ENCODE results near the gene RABGAP1L.
"Not testable (repeated sequence)": the region's sequence is repeated elsewhere in the genome, so short reads cannot be mapped to it uniquely, and the experiment has no call there.

The RABGAP1L gene

GRCh38 chr1:174710868-174711845 lies 551.8 kb downstream of the RABGAP1L start:
- DNase-seq (ENCODE audit: low spot score), result no peak

GRCh38 chr1:174711848-174712247 lies 552.5 kb downstream of the RABGAP1L start:
- not testable (repeated sequence) for DNase-seq (ENCODE audit: low spot score)

DNA sequence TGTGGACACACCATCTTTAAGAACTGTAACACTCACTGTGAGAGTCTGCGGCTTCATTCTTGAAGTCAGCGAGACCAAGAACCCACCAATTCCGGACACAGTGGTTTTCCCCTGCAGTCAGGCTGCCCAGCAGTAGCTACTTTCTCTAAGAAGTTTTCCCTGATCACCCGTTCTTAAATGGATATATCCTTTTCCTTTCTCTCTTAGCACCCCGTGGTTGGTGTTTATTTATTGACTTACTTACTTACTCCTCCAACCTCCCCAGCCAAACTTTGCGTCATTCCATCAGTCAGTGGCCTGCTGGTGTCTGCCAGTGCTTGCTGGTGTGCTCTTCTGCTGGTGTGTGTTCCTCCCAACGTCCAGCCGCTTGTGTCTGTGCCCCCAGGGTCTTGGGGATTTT lies 553.2 kb downstream of the RABGAP1L start:
- no peak for DNase-seq (ENCODE audit: low spot score)

- DNase-seq (ENCODE audit: low spot score), result peak; percentile 86
Observed at GRCh38 chr1:174713796-174714195, 554.5 kb downstream of the RABGAP1L start.

- no peak for DNase-seq (ENCODE audit: low spot score)
Observed at GRCh38 chr1:174719194-174719593, 559.9 kb downstream of the RABGAP1L start.

- no peak for DNase-seq (ENCODE audit: low spot score)
Observed at GRCh38 chr1:174720618-174721017, 561.3 kb downstream of the RABGAP1L start.

DNA sequence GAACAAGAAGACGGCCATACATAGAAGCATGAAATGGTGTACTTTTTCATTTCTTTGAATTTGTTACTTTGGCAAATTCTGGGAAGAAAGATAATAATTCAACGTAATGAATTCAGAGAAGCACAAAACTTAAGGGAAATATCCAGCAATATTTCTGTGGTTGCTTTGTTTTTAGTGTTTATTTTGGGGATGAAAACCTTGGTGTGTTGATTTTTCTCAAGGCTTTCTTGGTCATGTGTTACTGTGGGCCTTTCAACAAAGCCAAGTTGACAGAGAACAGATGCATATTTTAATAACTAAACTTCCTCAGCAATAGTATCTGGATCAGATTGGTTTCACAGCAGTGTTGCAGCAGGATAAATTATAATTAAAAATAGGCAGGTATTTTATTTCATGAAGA lies 561.9 kb downstream of the RABGAP1L start:
- no peak for DNase-seq (ENCODE audit: low spot score)

GRCh38 chr1:174723816-174724215 lies 564.5 kb downstream of the RABGAP1L start:
- DNase-seq (ENCODE audit: low spot score), result no peak

- DNase-seq (ENCODE audit: low spot score), result peak; percentile 61
Observed at GRCh38 chr1:174724219-174724618, 564.9 kb downstream of the RABGAP1L start.

- DNase-seq (ENCODE audit: low spot score), result peak; percentile 42
Observed at GRCh38 chr1:174726167-174726879, 567.0 kb downstream of the RABGAP1L start.

DNA sequence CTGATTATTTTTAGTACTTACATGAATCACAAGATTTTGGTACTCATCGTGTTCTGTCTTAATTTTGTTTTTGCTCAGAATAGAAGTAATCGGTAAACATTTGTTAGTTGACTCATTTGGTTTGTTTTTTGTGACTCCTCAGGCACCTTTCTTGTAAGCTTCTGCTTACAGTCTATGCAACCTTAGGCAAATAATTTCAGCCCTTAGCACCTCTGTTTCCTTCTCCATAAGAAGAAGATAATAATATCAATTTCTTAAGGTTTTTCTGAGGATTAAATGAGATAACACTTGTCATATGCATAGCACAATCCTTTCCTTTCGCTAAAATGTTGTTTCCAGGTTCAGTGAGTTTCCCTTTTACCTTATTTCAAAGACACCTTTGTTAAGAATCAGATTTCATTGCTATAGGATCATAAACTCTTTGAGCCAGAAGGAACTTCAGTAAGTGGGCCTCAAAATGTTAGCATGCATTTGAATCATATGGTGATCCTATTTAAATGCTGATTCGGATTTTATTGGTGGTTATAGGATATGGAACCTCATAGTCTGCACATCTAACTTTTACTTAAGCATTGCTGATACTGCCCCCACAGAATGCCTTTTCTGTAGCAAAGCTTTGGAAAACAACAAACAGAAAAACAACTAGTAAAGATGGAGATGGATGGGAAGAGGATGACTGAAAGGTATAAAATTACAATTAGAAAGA lies 567.7 kb downstream of the RABGAP1L start:
- no peak for DNase-seq (ENCODE audit: low spot score)

DNA sequence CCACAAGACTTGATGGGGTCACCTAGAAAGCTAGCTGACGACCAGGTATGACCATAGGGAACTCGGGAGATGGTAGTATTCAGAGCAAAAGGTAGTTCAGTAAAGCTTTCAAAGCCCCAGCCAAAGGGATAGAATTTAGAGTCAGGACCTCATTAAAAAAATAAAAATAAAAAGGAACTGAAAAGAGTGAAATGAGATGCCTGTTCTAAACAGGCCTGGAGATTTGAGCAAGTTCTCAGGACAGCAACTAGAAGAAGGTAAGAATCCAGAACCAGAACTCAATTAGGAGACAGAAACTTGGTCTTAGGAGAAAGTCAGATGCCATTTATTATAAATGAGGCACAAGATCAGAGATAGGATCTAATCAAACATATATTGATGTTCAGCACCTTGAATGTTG lies 575.0 kb downstream of the RABGAP1L start:
- no peak for DNase-seq (ENCODE audit: low spot score)

GRCh38 chr1:174736831-174737230 lies 577.5 kb downstream of the RABGAP1L start:
- DNase-seq (ENCODE audit: low spot score), result no peak

DNA sequence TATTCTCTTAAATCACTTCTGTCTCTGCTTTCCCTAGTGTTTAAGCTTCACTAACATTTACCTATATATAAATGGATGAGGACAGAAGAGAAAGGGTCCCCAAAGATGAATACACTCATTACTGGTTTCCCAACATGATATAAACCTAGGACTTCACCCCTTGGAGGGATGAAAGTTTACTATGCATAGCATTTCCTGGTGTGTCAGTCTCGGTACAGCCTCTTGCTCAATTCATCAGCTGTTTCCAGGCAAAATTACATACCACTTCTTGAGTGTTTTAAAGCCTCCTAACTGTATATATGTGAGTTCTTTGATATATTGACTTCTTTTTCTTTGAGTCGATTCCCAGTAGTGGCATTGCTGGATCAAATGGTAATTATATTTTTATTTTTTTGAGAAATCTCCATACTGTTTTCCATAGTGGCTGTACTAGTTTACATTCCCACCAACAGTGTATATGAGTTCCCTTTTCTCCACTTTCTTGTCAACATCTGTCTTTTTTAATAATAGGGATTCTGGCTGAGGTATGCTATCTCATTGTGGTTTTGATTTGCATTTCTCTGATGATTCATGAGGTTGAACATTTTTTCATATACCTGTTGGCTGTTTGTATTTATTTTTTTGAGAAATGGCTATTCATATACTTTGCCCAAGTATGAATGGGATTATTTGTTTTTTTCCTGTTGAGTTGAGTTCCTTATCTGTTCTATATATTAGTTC lies 581.1 kb downstream of the RABGAP1L start:
- DNase-seq (ENCODE audit: low spot score), result no peak

DNA sequence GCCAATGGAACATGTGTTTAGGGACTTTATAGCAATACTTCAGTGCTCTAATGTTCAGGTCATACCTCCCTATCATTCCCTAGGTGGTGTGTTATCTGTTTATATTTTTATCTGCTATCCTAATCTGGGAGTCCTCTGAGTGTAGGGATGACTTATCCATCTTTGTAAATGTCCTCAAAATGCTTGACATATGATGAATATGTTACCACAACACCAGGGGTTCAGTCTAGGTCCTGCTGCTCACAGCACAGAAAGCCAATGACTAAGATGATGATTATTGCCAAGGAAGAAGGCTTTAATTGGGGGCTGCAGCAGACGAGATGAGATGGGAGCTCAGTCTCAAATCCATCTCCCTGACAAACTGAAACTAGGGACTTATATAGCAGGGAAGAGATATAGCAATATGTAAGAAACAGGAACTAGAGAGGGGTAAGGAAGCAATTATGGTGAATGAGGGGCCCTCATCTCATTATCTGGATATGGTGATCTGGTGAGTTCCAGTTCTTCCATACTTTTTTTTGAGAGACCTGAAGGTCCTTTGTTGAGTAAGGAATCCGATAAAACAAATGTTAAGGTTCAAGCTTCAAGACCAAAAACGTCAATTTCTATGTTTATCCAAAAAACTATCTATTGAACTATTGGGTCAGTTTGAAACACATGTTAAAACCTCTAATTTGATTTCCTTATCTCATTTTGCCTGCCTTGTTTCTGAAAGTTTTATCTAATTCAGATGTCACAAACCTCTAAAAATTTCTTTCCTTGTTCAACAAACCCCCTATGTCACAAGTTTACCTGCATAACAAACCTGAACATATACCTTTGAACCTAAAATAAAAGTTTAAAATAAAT lies 583.7 kb downstream of the RABGAP1L start:
- DNase-seq (ENCODE audit: low spot score), result no peak

DNA sequence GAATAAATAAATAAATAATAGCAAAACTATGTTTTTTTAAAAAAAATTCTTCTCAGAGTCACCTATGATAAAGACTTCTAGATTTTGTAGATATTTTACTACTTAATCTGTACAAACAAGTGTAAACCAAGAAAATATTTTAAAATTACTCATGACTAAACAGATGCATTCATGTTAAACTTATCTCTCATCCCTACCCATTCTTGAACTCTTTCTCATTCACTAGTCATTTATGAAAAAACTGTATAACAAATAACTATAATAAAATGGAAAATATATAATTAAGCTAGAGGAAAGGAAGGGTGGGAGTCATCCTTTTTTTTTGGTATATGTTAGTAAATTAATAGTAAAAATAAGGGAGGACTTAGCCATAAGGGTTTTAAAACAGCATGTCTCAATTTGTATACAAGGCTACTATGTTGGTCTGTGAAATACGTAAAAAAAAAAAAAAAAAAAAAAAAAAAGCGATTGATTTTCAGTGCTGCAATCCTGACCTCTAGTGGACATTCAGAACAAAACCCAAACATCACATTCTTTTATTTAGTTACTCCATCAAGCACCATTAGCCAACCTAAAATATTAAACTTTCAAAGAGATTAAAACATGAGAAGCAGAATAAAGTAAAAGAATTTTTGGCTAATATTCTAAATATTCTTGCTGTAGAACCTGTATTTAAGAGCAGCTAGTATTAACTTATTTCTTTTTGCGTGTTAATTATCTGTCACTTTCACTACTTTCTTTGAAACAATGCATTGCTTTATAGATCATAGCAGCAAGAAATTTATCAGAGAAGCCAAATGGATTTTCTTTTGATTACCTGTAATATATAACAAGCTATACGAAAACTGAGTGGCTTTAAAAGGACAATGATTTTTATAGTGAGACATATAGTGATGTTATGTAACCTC lies 584.6 kb downstream of the RABGAP1L start:
- DNase-seq (ENCODE audit: low spot score), result peak; percentile 42

- no peak for DNase-seq (ENCODE audit: low spot score)
Observed at GRCh38 chr1:174744886-174745285, 585.6 kb downstream of the RABGAP1L start.

- no peak for DNase-seq (ENCODE audit: low spot score)
Observed at GRCh38 chr1:174746024-174746808, 586.9 kb downstream of the RABGAP1L start.

- no peak for DNase-seq (ENCODE audit: low spot score)
Observed at GRCh38 chr1:174747613-174748012, 588.3 kb downstream of the RABGAP1L start.

Data from COLO829 (cell line).